CD4-positive, alpha-beta T cell (primary cell): Measurements from ENCODE around the gene NRXN3. TPM values are rescaled to one million over a fixed set of nuclear protein-coding genes. Genes with fewer than 3 reads are reported as not detected.

Source experiments
- ATAC-seq: fragments of 200-7000 bp; cut with Tn5 transposase; one replicate; pipeline ENCODE4 v1.10.0; 2022; ENCODE audit warnings: mild to moderate bottlenecking; ENCODE audit not compliant: poor library complexity
- CTCF ChIA-PET: fragments of 350-600 bp; sonication (Branson Sonifier 250); formaldehyde crosslinking; loops from one replicate; lab custom pipeline; 2021; ENCODE audit warnings: antibody characterized with exemption, inconsistent platforms; lab: Charles Lee
- POLR2A ChIA-PET: fragments of 350-600 bp; sonication (Branson Sonifier 250); formaldehyde crosslinking; loops from one replicate; lab custom pipeline; 2021; ENCODE audit warnings: antibody characterized with exemption, inconsistent platforms; lab: Charles Lee
- DNase-seq, 14 experiments: peaks; one replicate each; pipeline ENCODE4 v3.0.0-alpha.2; 2013 to 2020; ENCODE audit warnings: mixed read lengths in 2 of 14
- H3K27ac ChIP-seq, 2 donors: one replicate each; pipeline versions ENCODE4 v1.5.1 to v1.7.0; 2013; ENCODE audit warnings: low read length in 2 of 2, low read depth in 1 of 2, mild to moderate bottlenecking in 1 of 2
- H3K27me3 ChIP-seq, 2 experiments: 1 replicate in 1 of 2; 2 replicates in 1 of 2; pipeline versions ENCODE4 v1.6.1 to v1.7.0; 2013; ENCODE audit warnings: low read length in 2 of 2, control low read depth in 1 of 2, mild to moderate bottlenecking in 1 of 2, moderate library complexity in 1 of 2; ENCODE audit not compliant: insufficient read depth in 2 of 2, control insufficient read depth in 1 of 2
- H3K36me3 ChIP-seq: one replicate; pipeline ENCODE4 v1.6.1; 2013; ENCODE audit warnings: low read length, control low read depth; ENCODE audit not compliant: insufficient read depth
- H3K4me1 ChIP-seq: one replicate; pipeline ENCODE4 v1.6.1; 2013; ENCODE audit warnings: low read length, control low read depth; ENCODE audit not compliant: insufficient read depth
- H3K4me3 ChIP-seq: one replicate; pipeline ENCODE4 v1.5.1; 2013; ENCODE audit warnings: mild to moderate bottlenecking, low read length, moderate library complexity
- H3K9me3 ChIP-seq, 2 experiments: 1 replicate in 1 of 2; 2 replicates in 1 of 2; pipeline versions ENCODE4 v1.6.1 to v1.7.0; 2013; ENCODE audit warnings: low read length in 2 of 2, mild to moderate bottlenecking in 2 of 2, control low read depth in 1 of 2, moderate library complexity in 1 of 2; ENCODE audit not compliant: control insufficient read depth in 1 of 2, insufficient read depth in 1 of 2
- H3K27ac Mint-ChIP-seq: one replicate; pipeline ENCODE4 v1.8.0; 2020; ENCODE audit warnings: mixed read lengths
- H3K27me3 Mint-ChIP-seq: one replicate; pipeline ENCODE4 v1.8.0; 2021; ENCODE audit warnings: mixed read lengths
- H3K36me3 Mint-ChIP-seq: one replicate; pipeline ENCODE4 v1.8.0; 2021; ENCODE audit warnings: low read depth, mixed read lengths
- H3K4me1 Mint-ChIP-seq: one replicate; pipeline ENCODE4 v1.8.0; 2021; ENCODE audit warnings: low read depth, mixed read lengths
- H3K4me3 Mint-ChIP-seq: one replicate; pipeline ENCODE4 v1.8.0; 2020; ENCODE audit warnings: mild to moderate bottlenecking, mixed read lengths
- H3K9me3 Mint-ChIP-seq: one replicate; pipeline ENCODE4 v1.8.0; 2020; ENCODE audit warnings: mixed read lengths
- intact Hi-C, 2 experiments: fragments of 100-400 bp; cut with DNase I in 1 of 2; cut with micrococcal nuclease in 1 of 2; formaldehyde crosslinking; loops; one replicate each; pipeline versions ENCODE4 v1.15.1 to v1.9.0; 2023 to 2025; cut with DNase I, micrococcal nuclease
- total RNA-seq, 174 experiments: library from RNA in 2 of 174; stranded (reverse) in 2 of 174; gene quantifications; one replicate each; pipeline ENCODE4 v1.2.3 and lab custom pipeline; 2021 to 2026
- TF ChIP-seq, protein P1 (sequence below): fragments of 200-600 bp; IDR thresholded peaks from one replicate; pipeline ENCODE4 v1.8.0; 2022; ENCODE audit warnings: antibody characterized with exemption, mild to moderate bottlenecking

NRXN3 gene
- total RNA-seq, 2 experiments from 2014 or later: not detected

DNA sequence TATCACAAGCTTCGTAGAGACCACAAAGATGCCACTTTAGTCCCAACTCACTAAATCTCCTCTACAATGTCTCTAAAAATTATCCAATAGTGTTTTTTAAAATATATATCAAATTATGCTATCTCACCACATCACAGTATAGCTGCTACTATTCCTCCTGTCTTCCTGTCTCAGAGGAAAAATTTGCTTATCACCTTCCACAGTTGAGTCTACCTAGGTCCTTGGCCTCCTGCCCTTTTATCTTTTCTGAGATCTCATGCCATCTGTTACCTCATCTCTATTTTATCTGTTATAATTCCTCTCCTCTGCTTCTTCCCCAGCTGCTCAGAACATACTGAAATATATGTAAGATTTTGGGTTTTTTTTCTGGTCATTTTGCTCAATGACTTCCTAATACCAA is 1473.0 kb downstream of the NRXN3 start:
- Histone ChIP-seq H3K4me1 (no peaks in the 10 kb centered on the region), H3K27me3 (no peaks in the 10 kb centered on the region), H3K36me3 (no peaks in the 10 kb centered on the region), H3K9me3 (no peaks in the 10 kb centered on the region), H3K4me3 (no peak overlapping the region), H3K27ac (no peak overlapping the region)
- H3K9me3 Mint-ChIP-seq: peaks cover 9% of the 10 kb centered on the region
- ChIA-PET CTCF (no interaction called here), POLR2A (no interaction called here)
- no peaks in the 10 kb centered on the region for H3K27me3 Mint-ChIP-seq
- no peak overlapping the region for H3K27ac Mint-ChIP-seq
- ATAC-seq (no peak), DNase-seq (no peak)
- TF ChIP-seq, protein P1, sequence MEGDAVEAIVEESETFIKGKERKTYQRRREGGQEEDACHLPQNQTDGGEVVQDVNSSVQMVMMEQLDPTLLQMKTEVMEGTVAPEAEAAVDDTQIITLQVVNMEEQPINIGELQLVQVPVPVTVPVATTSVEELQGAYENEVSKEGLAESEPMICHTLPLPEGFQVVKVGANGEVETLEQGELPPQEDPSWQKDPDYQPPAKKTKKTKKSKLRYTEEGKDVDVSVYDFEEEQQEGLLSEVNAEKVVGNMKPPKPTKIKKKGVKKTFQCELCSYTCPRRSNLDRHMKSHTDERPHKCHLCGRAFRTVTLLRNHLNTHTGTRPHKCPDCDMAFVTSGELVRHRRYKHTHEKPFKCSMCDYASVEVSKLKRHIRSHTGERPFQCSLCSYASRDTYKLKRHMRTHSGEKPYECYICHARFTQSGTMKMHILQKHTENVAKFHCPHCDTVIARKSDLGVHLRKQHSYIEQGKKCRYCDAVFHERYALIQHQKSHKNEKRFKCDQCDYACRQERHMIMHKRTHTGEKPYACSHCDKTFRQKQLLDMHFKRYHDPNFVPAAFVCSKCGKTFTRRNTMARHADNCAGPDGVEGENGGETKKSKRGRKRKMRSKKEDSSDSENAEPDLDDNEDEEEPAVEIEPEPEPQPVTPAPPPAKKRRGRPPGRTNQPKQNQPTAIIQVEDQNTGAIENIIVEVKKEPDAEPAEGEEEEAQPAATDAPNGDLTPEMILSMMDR: no peak
- intact Hi-C loops: no loop called here
- no peak overlapping the region for H3K4me3 Mint-ChIP-seq
- no peaks in the 10 kb centered on the region for H3K4me1 Mint-ChIP-seq
- H3K36me3 Mint-ChIP-seq: no peaks in the 10 kb centered on the region

DNA sequence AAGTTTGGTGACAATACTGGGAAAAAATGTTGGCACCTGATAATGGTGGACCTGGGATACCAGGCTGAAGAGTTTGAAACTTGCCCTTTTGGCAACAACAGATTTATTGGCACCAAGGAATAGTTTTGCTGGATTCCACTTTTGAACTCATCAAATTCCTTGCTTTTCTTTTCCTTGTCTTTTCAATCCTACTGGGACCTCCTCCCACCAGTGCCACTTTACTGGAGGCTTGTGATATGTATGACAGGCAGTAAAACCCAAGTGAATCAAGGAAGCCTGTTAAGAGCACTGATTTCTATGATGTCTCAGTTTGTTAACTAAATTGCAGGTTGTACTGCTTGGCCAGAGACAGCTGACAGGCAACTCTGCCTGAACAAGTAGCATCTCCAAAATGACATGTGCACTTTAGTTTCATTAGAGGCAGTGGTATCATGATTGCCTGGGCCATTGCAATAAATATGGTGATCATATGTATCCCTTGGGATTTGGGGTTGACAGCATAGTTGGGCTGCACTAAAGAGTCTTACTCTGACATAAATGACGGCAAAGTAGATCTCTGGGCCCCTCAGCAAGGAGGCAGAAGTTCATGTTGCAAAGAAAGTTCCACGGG is 1475.7 kb downstream of the NRXN3 start:
- H3K9me3 Mint-ChIP-seq: peaks cover 11% of the 10 kb centered on the region
- Histone ChIP-seq H3K27ac (no peak overlapping the region), H3K27me3 (no peaks in the 10 kb centered on the region), H3K4me1 (no peaks in the 10 kb centered on the region), H3K9me3 (no peaks in the 10 kb centered on the region), H3K36me3 (no peaks in the 10 kb centered on the region), H3K4me3 (no peak overlapping the region)
- no peaks in the 10 kb centered on the region for H3K36me3 Mint-ChIP-seq
- CTCF ChIA-PET: no interaction called here
- no peaks in the 10 kb centered on the region for H3K27me3 Mint-ChIP-seq
- POLR2A ChIA-PET: no interaction called here
- TF ChIP-seq, protein P1: no peak
- DNase-seq: no peak
- no peak overlapping the region for H3K4me3 Mint-ChIP-seq
- no peaks in the 10 kb centered on the region for H3K4me1 Mint-ChIP-seq
- intact Hi-C loops: no loop called here
- no peak overlapping the region for H3K27ac Mint-ChIP-seq
- ATAC-seq: no peak

DNA sequence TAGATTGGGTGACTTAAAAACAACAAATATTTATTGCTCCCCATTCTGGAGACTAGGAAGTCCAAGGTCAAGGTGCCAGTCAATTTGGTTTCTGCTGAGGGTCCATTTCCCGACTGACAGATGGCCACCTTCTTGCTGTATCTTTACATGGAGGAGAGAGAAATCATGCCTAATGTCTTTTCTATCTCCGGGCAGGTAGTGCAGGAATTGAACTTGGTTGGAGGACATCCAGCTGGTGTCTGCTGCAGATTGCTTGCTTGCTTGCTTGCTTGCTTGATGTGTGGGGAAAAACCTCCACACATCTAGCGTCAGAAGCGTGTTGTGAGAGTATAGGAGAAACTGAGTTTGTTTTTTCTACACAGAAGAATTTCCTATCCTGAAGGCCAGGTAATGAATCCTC is 1479.7 kb downstream of the NRXN3 start:
- ATAC-seq (no peak), DNase-seq (no peak)
- ChIA-PET CTCF (no interaction called here), POLR2A (no interaction called here)
- intact Hi-C loops: no loop called here
- no peaks in the 10 kb centered on the region for H3K36me3 Mint-ChIP-seq
- Histone ChIP-seq H3K27ac (no peak overlapping the region), H3K9me3 (no peaks in the 10 kb centered on the region), H3K4me3 (no peak overlapping the region), H3K4me1 (no peaks in the 10 kb centered on the region), H3K36me3 (no peaks in the 10 kb centered on the region), H3K27me3 (no peaks in the 10 kb centered on the region)
- TF ChIP-seq, protein P1: no peak
- H3K4me1 Mint-ChIP-seq: no peaks in the 10 kb centered on the region
- H3K27ac Mint-ChIP-seq: no peak overlapping the region
- H3K27me3 Mint-ChIP-seq: no peaks in the 10 kb centered on the region
- H3K9me3 Mint-ChIP-seq: peaks cover 16% of the 10 kb centered on the region
- no peak overlapping the region for H3K4me3 Mint-ChIP-seq
